WERI-Rb-1 (cell line): ENCODE results near the gene COL23A1.

Experiments
- DNase-seq: peaks from one replicate; pipeline ENCODE4 v3.0.0-alpha.2; 2020
- H3K27ac ChIP-seq: fragments of 250-450 bp; sonication (Bioruptor Pico); 2 replicates; pipeline ENCODE4 v1.5.1; 2020; ENCODE audit warnings: mild to moderate bottlenecking, moderate library complexity
- H3K27me3 ChIP-seq: fragments of 250-450 bp; sonication (Bioruptor Pico); 2 replicates; pipeline ENCODE4 v1.5.1; 2021; ENCODE audit warnings: mild to moderate bottlenecking, low read depth, moderate library complexity; ENCODE audit not compliant: insufficient read depth, severe bottlenecking
- H3K36me3 ChIP-seq: fragments of 250-450 bp; sonication (Bioruptor Pico); 2 replicates; pipeline ENCODE4 v1.5.1; 2020; ENCODE audit warnings: mild to moderate bottlenecking, moderate library complexity
- H3K4me3 ChIP-seq: 2 replicates; pipeline ENCODE4 v1.5.1; 2011; ENCODE audit warnings: low read depth, mild to moderate bottlenecking, control low read depth, low read length
- H3K9me3 ChIP-seq: fragments of 250-450 bp; sonication (Bioruptor Pico); 2 replicates; pipeline ENCODE4 v1.5.1; 2021; ENCODE audit warnings: mild to moderate bottlenecking, moderate library complexity; ENCODE audit not compliant: severe bottlenecking
- CTCF ChIP-seq: IDR thresholded peaks from 2 replicates; pipeline ENCODE4 v1.5.1; 2011; ENCODE audit warnings: low read depth, mild to moderate bottlenecking, control low read depth, inconsistent platforms, low read length

Gene COL23A1

GRCh38 chr5:178356431-178356872 lies 233.7 kb downstream of the COL23A1 start:
- Histone ChIP-seq H3K36me3 (no peaks in the 10 kb centered on the region), H3K27me3 (no peaks in the 10 kb centered on the region), H3K4me3 (no peak overlapping the region), H3K9me3 (no peaks in the 10 kb centered on the region), H3K27ac (no peak overlapping the region)
- no peak for TF ChIP-seq CTCF
- DNase-seq, result no peak

GRCh38 chr5:178355671-178356070 lies 234.5 kb downstream of the COL23A1 start:
- no peaks in the 10 kb centered on the region for H3K36me3 ChIP-seq
- H3K4me3 ChIP-seq, result no peak overlapping the region
- no peaks in the 10 kb centered on the region for H3K9me3 ChIP-seq
- H3K27ac ChIP-seq, result no peak overlapping the region
- no peak for DNase-seq
- no peak for TF ChIP-seq CTCF
- H3K27me3 ChIP-seq, result no peaks in the 10 kb centered on the region

GRCh38 chr5:178353461-178353860 lies 236.7 kb downstream of the COL23A1 start:
- H3K4me3 ChIP-seq, result no peak overlapping the region
- H3K27me3 ChIP-seq, result no peaks in the 10 kb centered on the region
- H3K9me3 ChIP-seq, result no peaks in the 10 kb centered on the region
- no peak for TF ChIP-seq CTCF
- no peak for DNase-seq
- H3K36me3 ChIP-seq, result no peaks in the 10 kb centered on the region
- no peak overlapping the region for H3K27ac ChIP-seq

- no peak for DNase-seq
- Histone ChIP-seq H3K4me3 (no peak overlapping the region), H3K9me3 (no peaks in the 10 kb centered on the region), H3K27ac (no peak overlapping the region), H3K27me3 (no peaks in the 10 kb centered on the region), H3K36me3 (no peaks in the 10 kb centered on the region)
- no peak for TF ChIP-seq CTCF
Observed at GRCh38 chr5:178352035-178352349, 238.2 kb downstream of the COL23A1 start.

- H3K4me3 ChIP-seq, result no peak overlapping the region
- no peak for DNase-seq
Observed at GRCh38 chr5:178351221-178352034, 238.8 kb downstream of the COL23A1 start.

More at GRCh38 chr5:178351221-178352034, 238.8 kb downstream of the COL23A1 start:
- Histone ChIP-seq H3K9me3 (no peaks in the 10 kb centered on the region), H3K36me3 (no peaks in the 10 kb centered on the region), H3K27me3 (no peaks in the 10 kb centered on the region), H3K27ac (no peak overlapping the region)
- no peak for TF ChIP-seq CTCF
